K562 (cell line): ENCODE data around the gene SEPHS2. TPM values are rescaled to one million over a fixed set of nuclear protein-coding genes. Genes with fewer than 3 reads are reported as not detected.

Source experiments
- ATF7 ChIP-seq: fragments of 450-650 bp; IDR thresholded peaks from 2 replicates; pipeline ENCODE4 v1.7.1; 2014; ENCODE audit warnings: mild to moderate bottlenecking, moderate library complexity
- BDP1 ChIP-seq: IDR thresholded peaks from 3 replicates; pipeline ENCODE4 v1.6.1; 2011; ENCODE audit not compliant: insufficient read length, insufficient read depth
- ILF3 ChIP-seq: fragments of 450-650 bp; IDR thresholded peaks from 2 replicates; pipeline ENCODE4 v1.6.1; 2018; ENCODE audit warnings: antibody characterized with exemption, mild to moderate bottlenecking, moderate library complexity, borderline replicate concordance
- KAT8 ChIP-seq: fragments of 450-650 bp; IDR thresholded peaks from 2 replicates; pipeline ENCODE4 v1.6.1; 2016; ENCODE audit warnings: low read depth, mild to moderate bottlenecking
- MYNN ChIP-seq, 2 experiments: sonication (generic); formaldehyde crosslinking in 1 of 2; IDR thresholded peaks; 2 replicates each; pipeline versions ENCODE4 v1.5.0 to v1.6.1; 2016 to 2020; ENCODE audit warnings: antibody characterized with exemption in 1 of 2, missing genetic modification reagents in 1 of 2
- NEUROD1 ChIP-seq: fragments of 150-350 bp; IDR thresholded peaks from 2 replicates; pipeline ENCODE4 v1.6.1; 2014; ENCODE audit warnings: borderline replicate concordance, low read length, low read depth; ENCODE audit not compliant: partially characterized antibody
- SMAD4 ChIP-seq: fragments of 250-450 bp; sonication (Bioruptor Pico); conservative IDR thresholded peaks from 2 replicates; pipeline ENCODE4 v1.8.0; 2021; ENCODE audit warnings: inconsistent platforms, mild to moderate bottlenecking, moderate library complexity
- SMARCB1 ChIP-seq: IDR thresholded peaks from 2 replicates; pipeline ENCODE4 v1.6.1; 2011; ENCODE audit warnings: improper control_type of control experiment, low read depth; ENCODE audit not compliant: insufficient read length
- ZNF134 ChIP-seq: fragments of 250-450 bp; sonication (Bioruptor Pico); conservative IDR thresholded peaks from 2 replicates; pipeline ENCODE4 v1.4.0; 2020
- ZNF217 ChIP-seq: sonication (generic); formaldehyde crosslinking; IDR thresholded peaks from 2 replicates; pipeline ENCODE4 v1.8.0; 2022; ENCODE audit warnings: mild to moderate bottlenecking, missing genetic modification reagents
- polyA plus RNA-seq, 8 experiments: library from polyadenylated mRNA; depleted of rRNA in 4 of 8; stranded (reverse) in 5 of 8; unstranded in 3 of 8; fragments of >200 nt; fragmentation: Nextera tagmentation in 2 of 8; fragmentation: Illumina TruSeq in 1 of 8; extraction: Ambion mirVana in 2 of 8; extraction: Trizol in 1 of 8; gene quantifications; 2 replicates each; pipeline versions ENCODE4 v1.2.1 to v1.2.3, GENCODE V29; 2011 to 2014; ENCODE audit warnings: inconsistent platforms in 1 of 8, missing spikeins in 1 of 8
- total RNA-seq, 7 experiments: library from RNA; depleted of rRNA in 6 of 7; stranded (reverse); fragments of >200 nt in 6 of 7; fragmentation: Illumina TruSeq in 2 of 7; extraction: Trizol in 2 of 7; gene quantifications; 2 replicates each; pipeline versions ENCODE4 v1.2.1 to v1.2.3, GENCODE V29; 2011 to 2021; ENCODE audit warnings: low replicate concordance in 1 of 7
- TF ChIP-seq, protein P1 (sequence below): sonication (generic); formaldehyde crosslinking; IDR thresholded peaks from 2 replicates; pipeline ENCODE4 v1.8.0; 2022; ENCODE audit warnings: mild to moderate bottlenecking, missing genetic modification reagents, borderline replicate concordance
- TF ChIP-seq, protein P2 (sequence below): IDR thresholded peaks from 2 replicates; pipeline ENCODE4 v1.6.1; 2014; ENCODE audit warnings: antibody characterized with exemption
- TF ChIP-seq, protein P3 (sequence below): fragments of 450-650 bp; IDR thresholded peaks from 2 replicates; pipeline ENCODE4 v1.6.1; 2016; ENCODE audit warnings: low read depth

Gene SEPHS2
- total and polyA plus RNA-seq, 9 of the 15 experiments (the other 6 are each of a cell fraction or from before 2014, with no cell fraction given), result 20.9 to 90.6 (median 43.4) TPM

DNA sequence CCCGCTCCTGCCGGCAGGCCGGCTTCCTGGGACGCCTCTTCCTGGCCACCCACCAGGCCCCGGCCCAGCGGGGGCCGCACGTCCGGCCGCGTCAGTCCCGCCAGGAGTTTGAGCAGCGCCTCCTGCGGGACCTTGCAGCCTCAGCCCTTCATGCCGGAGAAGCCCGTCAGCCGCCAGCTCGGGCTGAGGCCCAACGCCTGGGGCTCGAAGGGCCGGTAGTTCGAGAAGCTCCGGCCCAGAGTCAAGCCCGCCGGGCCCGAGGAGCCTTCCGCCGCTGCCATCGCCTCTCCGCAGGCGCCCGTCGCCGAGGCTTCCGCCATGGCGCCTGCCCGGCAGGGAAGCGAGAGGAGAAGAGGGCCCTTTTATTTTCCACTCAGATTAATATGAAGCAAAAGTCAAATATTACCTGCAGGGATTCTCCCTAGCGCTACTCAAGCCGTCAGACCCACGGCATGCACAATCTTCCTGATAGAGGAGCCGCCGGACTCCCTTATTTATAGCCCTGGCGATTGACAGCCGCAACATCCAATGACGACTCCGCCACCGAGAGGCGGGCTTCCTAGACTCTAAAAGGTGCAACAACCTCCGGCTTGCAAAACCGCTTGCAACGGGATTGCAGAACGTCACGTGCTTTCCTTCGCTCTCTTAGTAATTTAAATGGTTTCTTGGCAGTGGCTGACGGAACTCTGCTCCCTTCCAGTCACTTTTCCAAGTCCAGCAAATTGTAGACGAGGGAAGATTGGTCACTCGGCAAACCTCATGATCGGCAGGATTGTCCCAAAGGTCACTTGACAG is at the start of gene SEPHS2 (continued):
- TF ChIP-seq BDP1 (no peak), ZNF134 (CRISPR knock-in tag) (no peak), MYNN (IDR thresholded peaks at IDR 0.05) (no peak), MYNN (CRISPR knock-in tag; IDR thresholded peaks at IDR 0.05) (no peak), KAT8 (no peak), ILF3 (no peak), ZNF217 (CRISPR knock-in tag) (no peak), NEUROD1 (peak; percentile 89), SMARCB1 (no peak), SMAD4 (CRISPR knock-in tag) (peak; percentile 59; the same call in 1 of the 2 replicates), ATF7 (peak; percentile 80)
- TF ChIP-seq, protein P1, sequence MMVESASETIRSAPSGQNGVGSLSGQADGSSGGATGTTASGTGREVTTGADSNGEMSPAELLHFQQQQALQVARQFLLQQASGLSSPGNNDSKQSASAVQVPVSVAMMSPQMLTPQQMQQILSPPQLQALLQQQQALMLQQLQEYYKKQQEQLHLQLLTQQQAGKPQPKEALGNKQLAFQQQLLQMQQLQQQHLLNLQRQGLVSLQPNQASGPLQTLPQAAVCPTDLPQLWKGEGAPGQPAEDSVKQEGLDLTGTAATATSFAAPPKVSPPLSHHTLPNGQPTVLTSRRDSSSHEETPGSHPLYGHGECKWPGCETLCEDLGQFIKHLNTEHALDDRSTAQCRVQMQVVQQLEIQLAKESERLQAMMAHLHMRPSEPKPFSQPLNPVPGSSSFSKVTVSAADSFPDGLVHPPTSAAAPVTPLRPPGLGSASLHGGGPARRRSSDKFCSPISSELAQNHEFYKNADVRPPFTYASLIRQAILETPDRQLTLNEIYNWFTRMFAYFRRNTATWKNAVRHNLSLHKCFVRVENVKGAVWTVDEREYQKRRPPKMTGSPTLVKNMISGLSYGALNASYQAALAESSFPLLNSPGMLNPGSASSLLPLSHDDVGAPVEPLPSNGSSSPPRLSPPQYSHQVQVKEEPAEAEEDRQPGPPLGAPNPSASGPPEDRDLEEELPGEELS, result peak; percentile 19; the same call in 1 of the 2 replicates
- TF ChIP-seq, protein P2, sequence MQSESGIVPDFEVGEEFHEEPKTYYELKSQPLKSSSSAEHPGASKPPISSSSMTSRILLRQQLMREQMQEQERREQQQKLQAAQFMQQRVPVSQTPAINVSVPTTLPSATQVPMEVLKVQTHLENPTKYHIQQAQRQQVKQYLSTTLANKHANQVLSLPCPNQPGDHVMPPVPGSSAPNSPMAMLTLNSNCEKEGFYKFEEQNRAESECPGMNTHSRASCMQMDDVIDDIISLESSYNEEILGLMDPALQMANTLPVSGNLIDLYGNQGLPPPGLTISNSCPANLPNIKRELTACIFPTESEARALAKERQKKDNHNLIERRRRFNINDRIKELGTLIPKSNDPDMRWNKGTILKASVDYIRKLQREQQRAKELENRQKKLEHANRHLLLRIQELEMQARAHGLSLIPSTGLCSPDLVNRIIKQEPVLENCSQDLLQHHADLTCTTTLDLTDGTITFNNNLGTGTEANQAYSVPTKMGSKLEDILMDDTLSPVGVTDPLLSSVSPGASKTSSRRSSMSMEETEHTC, result 0 out of 2 replicates have a peak, but pooled peaks have one; percentile 33
- TF ChIP-seq, protein P3, sequence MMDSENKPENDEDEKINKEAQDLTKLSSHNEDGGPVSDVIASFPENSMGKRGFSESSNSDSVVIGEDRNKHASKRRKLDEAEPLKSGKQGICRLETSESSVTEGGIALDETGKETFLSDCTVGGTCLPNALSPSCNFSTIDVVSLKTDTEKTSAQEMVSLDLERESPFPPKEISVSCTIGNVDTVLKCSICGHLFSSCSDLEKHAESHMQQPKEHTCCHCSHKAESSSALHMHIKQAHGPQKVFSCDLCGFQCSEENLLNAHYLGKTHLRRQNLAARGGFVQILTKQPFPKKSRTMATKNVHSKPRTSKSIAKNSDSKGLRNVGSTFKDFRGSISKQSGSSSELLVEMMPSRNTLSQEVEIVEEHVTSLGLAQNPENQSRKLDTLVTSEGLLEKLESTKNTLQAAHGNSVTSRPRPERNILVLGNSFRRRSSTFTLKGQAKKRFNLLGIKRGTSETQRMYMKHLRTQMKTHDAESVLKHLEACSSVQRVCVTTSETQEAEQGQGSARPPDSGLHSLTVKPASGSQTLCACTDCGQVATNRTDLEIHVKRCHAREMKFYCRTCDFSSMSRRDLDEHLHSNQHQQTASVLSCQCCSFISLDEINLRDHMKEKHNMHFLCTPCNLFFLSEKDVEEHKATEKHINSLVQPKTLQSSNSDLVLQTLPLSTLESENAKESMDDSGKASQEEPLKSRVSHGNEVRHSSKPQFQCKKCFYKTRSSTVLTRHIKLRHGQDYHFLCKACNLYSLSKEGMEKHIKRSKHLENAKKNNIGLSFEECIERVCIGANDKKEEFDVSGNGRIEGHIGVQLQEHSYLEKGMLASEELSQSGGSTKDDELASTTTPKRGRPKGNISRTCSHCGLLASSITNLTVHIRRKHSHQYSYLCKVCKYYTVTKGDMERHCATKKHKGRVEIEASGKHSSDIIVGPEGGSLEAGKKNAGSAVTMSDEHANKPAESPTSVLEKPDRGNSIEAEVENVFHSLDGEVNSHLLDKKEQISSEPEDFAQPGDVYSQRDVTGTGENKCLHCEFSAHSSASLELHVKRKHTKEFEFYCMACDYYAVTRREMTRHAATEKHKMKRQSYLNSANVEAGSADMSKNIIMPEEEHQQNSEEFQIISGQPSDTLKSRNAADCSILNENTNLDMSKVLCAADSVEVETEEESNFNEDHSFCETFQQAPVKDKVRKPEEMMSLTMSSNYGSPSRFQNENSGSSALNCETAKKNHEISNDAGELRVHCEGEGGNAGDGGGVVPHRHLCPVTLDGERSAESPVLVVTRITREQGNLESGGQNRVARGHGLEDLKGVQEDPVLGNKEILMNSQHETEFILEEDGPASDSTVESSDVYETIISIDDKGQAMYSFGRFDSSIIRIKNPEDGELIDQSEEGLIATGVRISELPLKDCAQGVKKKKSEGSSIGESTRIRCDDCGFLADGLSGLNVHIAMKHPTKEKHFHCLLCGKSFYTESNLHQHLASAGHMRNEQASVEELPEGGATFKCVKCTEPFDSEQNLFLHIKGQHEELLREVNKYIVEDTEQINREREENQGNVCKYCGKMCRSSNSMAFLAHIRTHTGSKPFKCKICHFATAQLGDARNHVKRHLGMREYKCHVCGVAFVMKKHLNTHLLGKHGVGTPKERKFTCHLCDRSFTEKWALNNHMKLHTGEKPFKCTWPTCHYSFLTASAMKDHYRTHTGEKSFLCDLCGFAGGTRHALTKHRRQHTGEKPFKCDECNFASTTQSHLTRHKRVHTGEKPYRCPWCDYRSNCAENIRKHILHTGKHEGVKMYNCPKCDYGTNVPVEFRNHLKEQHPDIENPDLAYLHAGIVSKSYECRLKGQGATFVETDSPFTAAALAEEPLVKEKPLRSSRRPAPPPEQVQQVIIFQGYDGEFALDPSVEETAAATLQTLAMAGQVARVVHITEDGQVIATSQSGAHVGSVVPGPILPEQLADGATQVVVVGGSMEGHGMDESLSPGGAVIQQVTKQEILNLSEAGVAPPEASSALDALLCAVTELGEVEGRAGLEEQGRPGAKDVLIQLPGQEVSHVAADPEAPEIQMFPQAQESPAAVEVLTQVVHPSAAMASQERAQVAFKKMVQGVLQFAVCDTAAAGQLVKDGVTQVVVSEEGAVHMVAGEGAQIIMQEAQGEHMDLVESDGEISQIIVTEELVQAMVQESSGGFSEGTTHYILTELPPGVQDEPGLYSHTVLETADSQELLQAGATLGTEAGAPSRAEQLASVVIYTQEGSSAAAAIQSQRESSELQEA, result no peak
